ENCODE results near the gene ERRFI1.

The ERRFI1 gene

DNA sequence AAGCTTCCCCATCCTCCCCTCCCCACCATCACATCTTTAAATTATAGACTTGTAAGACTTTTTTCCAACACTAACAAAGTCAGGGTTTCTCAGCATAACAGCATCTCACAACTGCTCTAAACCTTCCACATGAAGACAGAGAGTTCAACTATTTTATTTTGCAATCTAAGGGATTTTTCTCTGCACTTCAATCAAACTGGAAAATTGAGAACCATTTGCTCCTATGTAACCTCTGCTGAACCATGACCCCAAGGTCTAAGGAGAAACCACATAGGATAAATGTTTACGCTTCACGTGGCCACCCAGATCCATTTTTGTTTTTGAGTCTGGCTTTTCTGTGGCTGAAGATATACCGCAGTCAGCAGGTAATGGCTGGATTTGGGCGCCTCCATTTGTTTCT, 13.2 kb downstream of the ERRFI1 start:
- DNase-seq (ENCODE audit: extremely low read depth, low read depth) = no peak
- TF ChIP-seq, protein P1, sequence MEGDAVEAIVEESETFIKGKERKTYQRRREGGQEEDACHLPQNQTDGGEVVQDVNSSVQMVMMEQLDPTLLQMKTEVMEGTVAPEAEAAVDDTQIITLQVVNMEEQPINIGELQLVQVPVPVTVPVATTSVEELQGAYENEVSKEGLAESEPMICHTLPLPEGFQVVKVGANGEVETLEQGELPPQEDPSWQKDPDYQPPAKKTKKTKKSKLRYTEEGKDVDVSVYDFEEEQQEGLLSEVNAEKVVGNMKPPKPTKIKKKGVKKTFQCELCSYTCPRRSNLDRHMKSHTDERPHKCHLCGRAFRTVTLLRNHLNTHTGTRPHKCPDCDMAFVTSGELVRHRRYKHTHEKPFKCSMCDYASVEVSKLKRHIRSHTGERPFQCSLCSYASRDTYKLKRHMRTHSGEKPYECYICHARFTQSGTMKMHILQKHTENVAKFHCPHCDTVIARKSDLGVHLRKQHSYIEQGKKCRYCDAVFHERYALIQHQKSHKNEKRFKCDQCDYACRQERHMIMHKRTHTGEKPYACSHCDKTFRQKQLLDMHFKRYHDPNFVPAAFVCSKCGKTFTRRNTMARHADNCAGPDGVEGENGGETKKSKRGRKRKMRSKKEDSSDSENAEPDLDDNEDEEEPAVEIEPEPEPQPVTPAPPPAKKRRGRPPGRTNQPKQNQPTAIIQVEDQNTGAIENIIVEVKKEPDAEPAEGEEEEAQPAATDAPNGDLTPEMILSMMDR (IDR thresholded peaks at IDR 0.05; ENCODE audit: low read depth, low read length) = no peak

DNA sequence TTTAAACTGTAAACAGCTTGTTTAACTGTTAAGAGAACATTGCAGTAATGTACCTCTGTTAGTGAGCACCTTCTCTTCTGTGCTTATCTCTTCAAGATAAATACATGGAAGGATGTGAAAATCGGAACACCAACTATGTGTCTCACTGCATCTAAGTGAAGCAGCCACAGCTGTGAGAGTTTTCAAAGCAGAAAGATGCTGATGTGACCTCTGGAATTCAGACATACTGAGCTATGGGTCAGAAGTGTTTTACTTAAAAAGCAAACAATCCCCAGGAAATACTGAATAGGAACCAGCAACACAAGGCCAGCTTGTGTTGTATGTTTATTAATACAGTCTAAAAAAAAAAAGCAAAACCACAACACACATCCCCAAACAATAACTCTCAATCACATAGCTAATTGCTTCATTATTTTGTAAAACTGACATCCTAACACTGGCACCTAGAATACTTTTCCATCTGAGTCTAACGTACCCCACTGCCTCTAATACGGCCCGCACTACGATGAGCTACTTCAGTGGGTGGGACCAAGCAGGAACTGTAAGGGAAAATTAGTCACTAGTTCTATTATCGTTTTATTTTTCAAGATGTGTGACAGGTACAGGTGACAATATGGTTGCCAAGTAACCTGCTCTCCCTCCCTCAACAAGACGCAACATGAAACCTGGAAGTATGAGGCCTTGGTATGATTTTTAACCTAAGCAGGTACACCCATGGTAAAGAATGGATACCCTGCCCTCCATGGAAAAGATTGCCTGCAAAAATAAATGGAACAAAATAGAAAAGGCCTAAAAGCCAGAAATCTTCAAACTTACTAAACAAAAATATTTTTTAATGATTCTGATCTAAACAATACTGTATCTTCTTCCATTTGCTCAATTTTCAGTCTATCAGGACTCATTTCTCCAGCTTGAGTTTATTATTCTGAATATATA, 13.9 kb downstream of the ERRFI1 start:
- DNase-seq (ENCODE audit: extremely low read depth, low read depth) = no peak
- TF ChIP-seq, protein P1 (IDR thresholded peaks at IDR 0.05; ENCODE audit: low read depth, low read length) = no peak

DNA sequence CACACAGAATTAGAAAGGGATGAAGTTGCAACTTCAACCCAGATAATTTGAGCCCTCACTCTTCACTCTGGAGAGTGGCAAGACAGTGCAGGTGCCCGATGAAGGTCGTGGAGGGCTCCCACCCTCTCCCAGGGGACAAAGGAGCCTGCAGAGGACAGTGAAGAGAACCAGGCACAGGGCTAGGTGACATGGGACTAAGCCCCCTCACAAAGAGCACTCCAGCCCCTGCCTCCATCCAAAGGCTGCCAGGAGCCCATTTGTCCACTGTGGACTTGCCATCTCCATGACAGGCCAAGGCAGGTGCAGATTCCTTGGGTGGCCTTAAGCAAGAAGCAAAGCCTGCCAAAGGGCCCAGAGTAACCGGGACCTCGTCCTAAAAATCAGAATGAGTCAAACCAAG, 15.1 kb downstream of the ERRFI1 start:
- DNase-seq (ENCODE audit: extremely low read depth, low read depth) = no peak
- TF ChIP-seq, protein P1 (IDR thresholded peaks at IDR 0.05; ENCODE audit: low read depth, low read length) = no peak

DNA sequence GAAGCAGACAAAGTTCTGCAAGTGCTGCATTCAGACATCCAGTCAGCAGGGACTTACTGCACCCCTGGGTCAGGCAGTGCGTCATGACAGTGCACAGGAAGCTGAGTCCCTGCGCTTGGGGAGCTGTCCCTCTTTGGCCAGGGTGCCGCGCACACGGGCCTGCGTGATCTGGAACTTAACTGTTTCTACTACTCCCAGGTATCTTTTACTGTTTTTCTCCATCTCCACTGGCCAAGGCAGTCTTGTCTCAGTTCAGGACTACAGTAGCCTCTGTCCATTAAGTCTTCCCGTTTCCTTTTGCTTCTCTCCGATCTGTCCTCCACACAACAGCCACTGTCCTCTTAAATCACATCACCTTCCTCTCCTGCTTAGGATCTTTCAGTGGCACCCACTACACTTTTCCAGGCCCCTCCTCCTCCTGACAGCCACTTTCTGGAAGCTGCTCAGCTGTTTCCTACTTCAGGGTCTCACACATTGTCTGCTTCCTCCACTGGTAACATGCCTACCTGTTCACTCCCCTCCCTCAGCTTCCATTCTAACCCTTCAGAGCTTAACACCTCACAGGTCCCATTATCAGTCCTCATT, 15.9 kb downstream of the ERRFI1 start:
- TF ChIP-seq, protein P1 (IDR thresholded peaks at IDR 0.05; ENCODE audit: low read depth, low read length) = no peak
- no peak for DNase-seq (ENCODE audit: extremely low read depth, low read depth)

DNA sequence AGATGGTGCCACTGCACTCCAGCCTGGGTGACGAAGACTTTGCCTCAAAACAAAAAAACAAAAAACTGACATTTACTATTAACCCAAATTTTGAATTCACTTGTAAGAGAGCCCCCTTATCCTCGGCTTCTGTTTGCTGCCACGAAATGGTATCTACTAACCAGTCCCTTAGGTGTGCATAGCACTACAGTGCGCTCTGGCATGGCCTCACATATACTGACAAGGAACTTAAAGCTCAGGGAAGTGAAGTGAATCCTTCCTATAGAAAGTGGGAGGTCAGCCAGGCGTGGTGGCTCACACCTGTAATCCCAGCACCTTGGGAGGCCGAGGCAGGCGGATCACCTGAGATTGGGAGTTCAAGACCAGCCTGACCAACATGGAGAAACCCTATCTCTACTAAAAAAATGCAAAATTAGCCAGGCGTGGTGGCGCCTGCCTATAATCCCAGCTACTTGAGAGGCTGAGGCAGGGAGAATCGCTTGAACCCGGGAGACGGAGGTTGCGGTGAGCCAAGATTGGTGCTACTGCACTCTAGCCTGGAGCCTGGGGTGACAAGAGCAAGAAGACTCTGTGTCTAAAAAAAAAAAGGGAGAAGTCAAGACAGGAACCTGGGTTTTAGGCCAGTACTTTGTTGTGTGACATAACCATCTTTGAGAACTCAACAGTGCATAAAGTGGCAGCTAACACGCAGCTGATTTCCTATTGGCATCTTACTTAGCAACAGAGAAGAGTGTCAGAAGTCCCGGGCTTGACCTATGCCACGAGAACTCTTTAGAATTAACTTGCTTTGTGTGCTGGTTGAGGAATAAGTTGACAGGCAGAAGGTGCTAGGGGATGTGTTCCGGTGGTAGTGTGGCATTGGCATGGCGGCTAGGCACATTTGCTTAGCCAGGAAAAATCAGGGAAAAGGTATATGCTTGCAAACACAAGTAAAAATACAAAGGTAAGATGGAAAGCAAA, 16.8 kb downstream of the ERRFI1 start:
- TF ChIP-seq, protein P1 (IDR thresholded peaks at IDR 0.05; ENCODE audit: low read depth, low read length) = no peak
- no peak for DNase-seq (ENCODE audit: extremely low read depth, low read depth)

DNA sequence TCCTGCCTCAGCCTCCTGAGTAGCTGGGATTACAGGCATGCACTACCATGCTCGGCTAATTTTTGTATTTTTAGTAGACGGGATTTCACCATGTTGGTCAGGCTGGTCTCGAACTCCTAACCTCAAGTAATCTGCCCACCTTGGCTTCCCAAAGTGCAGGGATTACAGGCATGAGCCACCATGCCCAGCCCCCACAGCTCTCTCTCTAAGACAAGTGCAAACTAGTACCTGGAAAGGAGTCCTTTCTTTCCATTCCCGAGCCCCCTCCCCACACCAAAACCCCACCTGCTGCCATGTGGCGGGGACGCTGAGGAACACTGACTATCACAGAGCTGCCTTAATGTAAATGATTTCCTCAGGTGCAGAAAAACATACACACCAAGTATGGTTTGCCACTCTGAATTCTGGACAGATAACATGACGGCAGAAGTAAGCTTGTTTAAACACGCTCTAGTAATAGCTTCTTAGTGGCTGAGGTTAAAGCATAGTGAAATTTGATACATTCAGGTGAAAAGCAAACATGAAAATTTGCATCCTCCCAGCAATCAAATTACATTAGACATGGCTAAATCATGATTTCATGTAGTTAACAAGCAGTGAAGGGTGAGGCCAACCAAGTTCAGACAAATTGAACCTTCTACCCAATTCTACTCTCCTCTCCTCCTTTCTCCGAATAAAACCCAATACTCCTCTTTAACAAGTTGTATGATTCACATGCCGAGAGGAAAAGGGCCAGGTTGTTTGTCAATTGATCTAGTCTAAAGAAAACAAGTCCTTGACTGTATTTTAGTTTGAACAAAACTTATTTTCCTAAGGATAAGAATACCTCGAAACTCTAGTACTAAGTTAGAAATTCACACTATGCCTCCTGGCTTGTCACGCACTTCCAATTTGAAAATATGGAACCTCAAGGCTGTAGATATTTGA, 19.8 kb downstream of the ERRFI1 start:
- TF ChIP-seq, protein P1 (IDR thresholded peaks at IDR 0.05; ENCODE audit: low read depth, low read length) = no peak
- no peak for DNase-seq (ENCODE audit: extremely low read depth, low read depth)

Measured in AG09319 (cell line).